H1 (cell line): Measurements from ENCODE around the gene ANKS1B. TPM values are rescaled to one million over a fixed set of nuclear protein-coding genes. Genes with fewer than 3 reads are reported as not detected.

Experiments
- CTCF ChIA-PET: fragments of 300-600 bp; sonication (Branson Sonifier 250); formaldehyde crosslinking; loops from one replicate; lab custom pipeline; 2021; ENCODE audit not compliant: partially characterized antibody; lab: Charles Lee
- POLR2A ChIA-PET: fragments of 300-600 bp; sonication (Branson Sonifier 250); formaldehyde crosslinking; loops from one replicate; lab custom pipeline; 2021; ENCODE audit warnings: inconsistent platforms; ENCODE audit not compliant: partially characterized antibody; lab: Charles Lee
- DNase-seq, 2 experiments: peaks; one replicate each; pipeline versions ENCODE4 v3.0.0 to v3.0.0-alpha.2; 2010 to 2022; ENCODE audit warnings: low spot score in 2 of 2, low read depth in 1 of 2, mixed read lengths in 1 of 2
- FAIRE-seq: peaks from 2 replicates; lab custom pipeline; 2011; peaks lifted over from hg19 to GRCh38; lab: Jason Lieb, UNC
- H2AFZ ChIP-seq: 2 replicates; pipeline ENCODE4 v1.8.1; 2012; ENCODE audit warnings: low read length, inconsistent platforms
- H2AK5ac ChIP-seq: 2 replicates; pipeline ENCODE4 v1.6.1; 2013; ENCODE audit warnings: low read depth, low read length
- H2BK120ac ChIP-seq: replicated peaks from 2 replicates; pipeline ENCODE3; 2013; ENCODE audit warnings: low read depth, low read length, inconsistent platforms
- H2BK12ac ChIP-seq: 2 replicates; pipeline ENCODE4 v1.6.1; 2013; ENCODE audit warnings: low read depth, low read length
- H2BK15ac ChIP-seq: 2 replicates; pipeline ENCODE4 v1.6.1; 2013; ENCODE audit warnings: low read length
- H2BK20ac ChIP-seq: 2 replicates; pipeline ENCODE4 v1.6.1; 2013; ENCODE audit warnings: low read length
- H2BK5ac ChIP-seq: 2 replicates; pipeline ENCODE4 v1.6.1; 2013; ENCODE audit warnings: low read depth, low read length
- H3K14ac ChIP-seq: 2 replicates; pipeline ENCODE4 v1.6.1; 2013; ENCODE audit warnings: inconsistent platforms; ENCODE audit not compliant: insufficient read length
- H3K18ac ChIP-seq: 2 replicates; pipeline ENCODE4 v1.6.1; 2013; ENCODE audit warnings: low read length; ENCODE audit errors: extremely low read depth
- H3K23ac ChIP-seq: 2 replicates; pipeline ENCODE4 v1.6.1; 2013; ENCODE audit warnings: inconsistent platforms; ENCODE audit not compliant: insufficient read length
- H3K23me2 ChIP-seq: 2 replicates; pipeline ENCODE4 v1.6.1; 2013; ENCODE audit warnings: low read depth, low read length
- H3K27ac ChIP-seq: 2 replicates; pipeline ENCODE4 v1.6.1; 2011; ENCODE audit warnings: low read depth, low read length, inconsistent platforms
- H3K27me3 ChIP-seq, 4 experiments: replicated peaks in 1 of 4; 1 replicate in 1 of 4; 2 replicates in 3 of 4; pipeline versions ENCODE4 v1.6.1 to v1.8.1; 2011 to 2013; ENCODE audit warnings: low read length in 3 of 4, mild to moderate bottlenecking in 3 of 4, inconsistent platforms in 2 of 4, mixed read lengths in 2 of 4, moderate library complexity in 1 of 4; ENCODE audit not compliant: control insufficient read depth in 3 of 4, insufficient read depth in 3 of 4; ENCODE audit errors: extremely low read depth in 1 of 4
- H3K36me3 ChIP-seq, 4 experiments: 2 replicates each; pipeline versions ENCODE4 v1.6.1 to v1.8.1; 2011 to 2013; ENCODE audit warnings: mild to moderate bottlenecking in 4 of 4, low read length in 3 of 4, moderate library complexity in 2 of 4, control low read depth in 1 of 4, inconsistent platforms in 1 of 4; ENCODE audit not compliant: insufficient read depth in 4 of 4, control insufficient read depth in 2 of 4
- H3K4ac ChIP-seq: replicated peaks from 2 replicates; pipeline ENCODE3; 2013; ENCODE audit warnings: low read length, low read depth, mixed read lengths, inconsistent platforms; ENCODE audit not compliant: insufficient read length
- H3K4me1 ChIP-seq, 4 experiments: replicated peaks in 1 of 4; 1 replicate in 1 of 4; 2 replicates in 3 of 4; pipeline versions ENCODE4 v1.6.1 to v1.8.1; 2011 to 2013; ENCODE audit warnings: low read length in 3 of 4, inconsistent platforms in 2 of 4, mixed read lengths in 1 of 4; ENCODE audit not compliant: insufficient read depth in 4 of 4, control insufficient read depth in 3 of 4
- H3K4me2 ChIP-seq, 2 experiments: 2 replicates each; pipeline versions ENCODE4 v1.6.1 to v1.8.1; 2011 to 2013; ENCODE audit warnings: low read depth in 2 of 2, low read length in 2 of 2, control low read depth in 1 of 2, inconsistent platforms in 1 of 2, mild to moderate bottlenecking in 1 of 2; ENCODE audit not compliant: insufficient read depth in 1 of 2
- H3K4me3 ChIP-seq, 4 experiments: fragments of 200-600, 300-600 bp in 1 of 4; sonication (generic), shearing (Covaris generic), sonication (Bioruptor Twin) in 1 of 4; 2 replicates each; pipeline versions ENCODE4 v1.5.1 to v1.8.1; 2011 to 2016; ENCODE audit warnings: low read length in 4 of 4, low read depth in 3 of 4, control low read depth in 2 of 4, inconsistent platforms in 2 of 4, mild to moderate bottlenecking in 2 of 4, mixed read lengths in 1 of 4, moderate library complexity in 1 of 4; ENCODE audit not compliant: insufficient read depth in 2 of 4; ENCODE audit errors: extremely low read depth in 1 of 4
- H3K56ac ChIP-seq: replicated peaks from 2 replicates; pipeline ENCODE3; 2013; ENCODE audit warnings: low read depth, mild to moderate bottlenecking, mixed read lengths, low read length, inconsistent platforms; ENCODE audit not compliant: insufficient read length
- H3K79me1 ChIP-seq: 2 replicates; pipeline ENCODE4 v1.6.1; 2013; ENCODE audit warnings: low read depth, low read length, control low read depth
- H3K79me2 ChIP-seq, 2 experiments: 2 replicates each; pipeline versions ENCODE4 v1.6.1 to v1.8.1; 2012 to 2013; ENCODE audit warnings: low read length in 2 of 2, mild to moderate bottlenecking in 2 of 2, inconsistent platforms in 1 of 2; ENCODE audit not compliant: insufficient read depth in 2 of 2, control insufficient read depth in 1 of 2
- H3K9ac ChIP-seq, 4 experiments: replicated peaks in 1 of 4; 1 replicate in 1 of 4; 2 replicates in 3 of 4; pipeline versions ENCODE4 v1.6.1 to v1.8.1; 2011 to 2013; ENCODE audit warnings: low read depth in 3 of 4, low read length in 3 of 4, control low read depth in 2 of 4, mild to moderate bottlenecking in 2 of 4, moderate library complexity in 2 of 4, inconsistent platforms in 1 of 4; ENCODE audit errors: extremely low read depth in 1 of 4
- H3K9me3 ChIP-seq, 2 experiments: 2 replicates each; pipeline versions ENCODE4 v1.6.1 to v1.8.1; 2012 to 2013; ENCODE audit warnings: mild to moderate bottlenecking in 2 of 2, moderate library complexity in 2 of 2, control low read depth in 1 of 2, inconsistent platforms in 1 of 2, low read depth in 1 of 2, low read length in 1 of 2, mixed read lengths in 1 of 2; ENCODE audit not compliant: insufficient read depth in 2 of 2
- H4K20me1 ChIP-seq, 2 experiments: replicated peaks in 1 of 2; 2 replicates each; pipeline versions ENCODE3 to v1.8.1; 2011 to 2013; ENCODE audit warnings: inconsistent platforms in 2 of 2, low read length in 2 of 2, mild to moderate bottlenecking in 1 of 2; ENCODE audit not compliant: insufficient read depth in 2 of 2, control insufficient read depth in 1 of 2
- H4K5ac ChIP-seq: 2 replicates; pipeline ENCODE4 v1.6.1; 2013; ENCODE audit warnings: low read length, low read depth, mixed read lengths, inconsistent platforms; ENCODE audit not compliant: insufficient read length
- H4K8ac ChIP-seq: 2 replicates; pipeline ENCODE4 v1.8.0; 2013; ENCODE audit warnings: mild to moderate bottlenecking, moderate library complexity, low read length, inconsistent platforms; ENCODE audit not compliant: insufficient read depth; ENCODE audit errors: extremely low read depth
- H4K91ac ChIP-seq: replicated peaks from 2 replicates; pipeline ENCODE3; 2013; ENCODE audit warnings: low read length, mixed read lengths, inconsistent platforms; ENCODE audit not compliant: insufficient read length
- BRCA1 ChIP-seq: IDR thresholded peaks from 2 replicates; pipeline ENCODE4 v1.6.1; 2012; ENCODE audit warnings: low read depth, low read length, improper control_type of control experiment
- HDAC2 ChIP-seq, 2 experiments: fragments of 300-600 bp in 1 of 2; sonication (generic) in 1 of 2; IDR thresholded peaks; 2 replicates each; pipeline ENCODE4 v1.6.1; 2011 to 2012; ENCODE audit warnings: low read depth in 2 of 2, low read length in 2 of 2, mild to moderate bottlenecking in 2 of 2, moderate library complexity in 2 of 2, borderline replicate concordance in 1 of 2, inconsistent platforms in 1 of 2
- HDAC6 ChIP-seq: IDR thresholded peaks from one replicate; pipeline ENCODE4 v1.7.1; 2012; ENCODE audit warnings: low read depth, mild to moderate bottlenecking, inconsistent platforms, low read length, moderate library complexity
- JUN ChIP-seq: IDR thresholded peaks from 2 replicates; pipeline ENCODE4 v1.6.1; 2011; ENCODE audit warnings: low read depth, mild to moderate bottlenecking, improper control_type of control experiment, low read length
- NANOG ChIP-seq: IDR thresholded peaks from 2 replicates; pipeline ENCODE4 v1.6.1; 2011; ENCODE audit warnings: low read length, low read depth, mild to moderate bottlenecking, inconsistent platforms; ENCODE audit not compliant: insufficient read depth, poor library complexity, severe bottlenecking
- SAP30 ChIP-seq: fragments of 300-600 bp; sonication (generic); IDR thresholded peaks from 2 replicates; pipeline ENCODE4 v1.7.1; 2012; ENCODE audit warnings: low read length, moderate library complexity, mild to moderate bottlenecking, inconsistent platforms; ENCODE audit not compliant: insufficient read depth, insufficient replicate concordance
- SP2 ChIP-seq: IDR thresholded peaks from 2 replicates; pipeline ENCODE4 v1.6.1; 2012; ENCODE audit warnings: mild to moderate bottlenecking, low read length, inconsistent platforms
- TCF12 ChIP-seq: IDR thresholded peaks from 2 replicates; pipeline ENCODE4 v1.6.1; 2011; ENCODE audit warnings: low read depth, mild to moderate bottlenecking, low read length
- WGBS, 2 experiments: shearing (Covaris generic) in 1 of 2; methylation state at CpG; one replicate each; pipeline versions ENCODE4 v1.1.6 to v1.1.7; 2013 to 2015; ENCODE audit warnings: low lambda C conversion rate in 2 of 2, mixed read lengths in 2 of 2, inconsistent platforms in 1 of 2, low coverage in 1 of 2, missing lambda C conversion rate in 1 of 2; ENCODE audit not compliant: insufficient replicate concordance in 2 of 2, insufficient coverage in 1 of 2, insufficient read length in 1 of 2; ENCODE audit errors: extremely low coverage in 1 of 2, missing lambda C conversion rate in 1 of 2; 5-methylcytosine and 5-hydroxymethylcytosine counted together
- polyA plus RNA-seq, 7 experiments: library from polyadenylated mRNA; depleted of rRNA in 3 of 7; stranded (reverse) in 5 of 7; unstranded in 2 of 7; fragments of >200 nt in 5 of 7; fragments of 200-250 nt in 2 of 7; gene quantifications; 1 replicate in 5 of 7; 2 replicates in 1 of 7; 4 replicates in 1 of 7; pipeline versions ENCODE4 v1.2.1 to v1.2.3, GENCODE V29; 2011 to 2013; ENCODE audit warnings: missing spikeins in 2 of 7, mixed read lengths in 2 of 7
- total RNA-seq: library from RNA; stranded (reverse); fragmentation: NEBNext Ultra II Directional; extraction: Animal tissue kit (Norgen Biotek cat#: 25700); gene quantifications from 2 replicates; pipeline ENCODE4 v1.2.1, GENCODE V29; 2021

ANKS1B gene
- total and polyA plus RNA-seq, 2 of the 8 experiments (the other 6 are each of a cell fraction or from before 2014, with no cell fraction given): 2.7 to 6.1 TPM

DNA sequence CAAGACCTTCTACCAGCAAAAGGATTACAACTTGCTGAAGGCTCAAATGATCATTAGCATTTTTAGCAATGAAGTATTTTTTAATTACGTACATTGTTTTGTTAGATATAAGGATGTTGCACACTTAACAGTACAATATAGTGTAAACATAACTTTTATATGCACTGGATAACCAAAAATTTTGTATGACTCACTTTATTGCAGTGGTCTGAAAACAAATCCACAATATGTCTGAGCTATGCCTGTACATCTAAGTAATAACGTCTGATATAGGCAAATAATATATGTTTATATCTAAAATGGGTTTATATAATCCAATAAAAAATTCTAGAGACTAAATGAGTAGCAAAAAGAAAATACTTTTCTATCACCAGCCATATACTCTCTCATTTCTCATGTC lies 10.6 kb downstream of the ANKS1B start:
- no peak overlapping the region for H4K5ac ChIP-seq
- DNase-seq: no peak
- H2BK5ac ChIP-seq: no peak overlapping the region
- no peak overlapping the region for H3K9ac ChIP-seq
- no peak overlapping the region for H2AK5ac ChIP-seq
- FAIRE-seq: no peak
- no peak for TF ChIP-seq TCF12
- no peak for TF ChIP-seq SAP30
- no peak for TF ChIP-seq HDAC6
- no peak for TF ChIP-seq SP2
- no peak for TF ChIP-seq HDAC2 (IDR thresholded peaks at IDR 0.05; ENCODE audit: borderline replicate concordance in 1 of 2, low read depth in 2 of 2, low read length in 2 of 2)
- no peak for TF ChIP-seq JUN
- no peak for TF ChIP-seq BRCA1
- TF ChIP-seq NANOG: no peak
- no peak overlapping the region for H3K18ac ChIP-seq
- no peak overlapping the region for H2AFZ ChIP-seq
- H3K79me2 ChIP-seq: no peaks in the 10 kb centered on the region
- no peak overlapping the region for H3K14ac ChIP-seq
- peaks cover 0 to 4% (median 0%) of the 10 kb centered on the region in 4 experiments; a peak in 1 of 7 replicates for H3K4me1 ChIP-seq
- H4K91ac ChIP-seq: no peak overlapping the region
- 87% methylated on average over 2 of the region's 2 CpGs; no CpG with 5 or more reads in 1 of the 2 experiments for WGBS, 2 experiments
- ChIA-PET POLR2A (no interaction called here), CTCF (no interaction called here)
- no peaks in the 10 kb centered on the region for H3K79me1 ChIP-seq
- H2BK12ac ChIP-seq: no peak overlapping the region
- no peaks in the 10 kb centered on the region for H3K27me3 ChIP-seq
- no peak overlapping the region for H3K4ac ChIP-seq
- no peaks in the 10 kb centered on the region for H3K9me3 ChIP-seq
- H2BK15ac ChIP-seq: no peak overlapping the region
- no peak overlapping the region for H3K56ac ChIP-seq
- no peak overlapping the region for H2BK120ac ChIP-seq
- no peak overlapping the region for H3K23ac ChIP-seq
- no peak overlapping the region for H2BK20ac ChIP-seq
- no peak overlapping the region for H3K27ac ChIP-seq
- H4K20me1 ChIP-seq: no peaks in the 10 kb centered on the region
- no peaks in the 10 kb centered on the region for H3K36me3 ChIP-seq
- no peak overlapping the region for H4K8ac ChIP-seq
- no peak overlapping the region for H3K4me2 ChIP-seq
- no peaks in the 10 kb centered on the region for H3K23me2 ChIP-seq
- no peak overlapping the region for H3K4me3 ChIP-seq
